Left ventricle myocardium inferior (tissue), 1 donor: ENCODE results near the gene DOCK4. TPM values are rescaled to one million over a fixed set of nuclear protein-coding genes. Genes with fewer than 3 reads are reported as not detected.

ENCODE experiments used
- DNase-seq: peaks from one replicate; pipeline ENCODE4 v3.0.0-alpha.2; 2020
- H3K27ac ChIP-seq: fragments of 200-600 bp; replicated peaks from 2 replicates; pipeline ENCODE4 v1.8.0; 2021
- H3K27me3 ChIP-seq: fragments of 200-600 bp; 2 replicates; pipeline ENCODE4 v1.8.0; 2021; ENCODE audit warnings: low read depth
- H3K36me3 ChIP-seq: fragments of 200-600 bp; 2 replicates; pipeline ENCODE4 v1.8.0; 2021
- H3K4me1 ChIP-seq: fragments of 200-600 bp; 2 replicates; pipeline ENCODE4 v1.8.0; 2021
- H3K4me3 ChIP-seq: fragments of 200-600 bp; 2 replicates; pipeline ENCODE4 v1.8.0; 2021; ENCODE audit warnings: mild to moderate bottlenecking, moderate library complexity
- H3K9me3 ChIP-seq: fragments of 200-600 bp; replicated peaks from 2 replicates; pipeline ENCODE4 v1.8.0; 2021
- intact Hi-C: fragments of 100-400 bp; cut with micrococcal nuclease; formaldehyde crosslinking; loops from one replicate; pipeline ENCODE4 v1.11.0; 2022
- total RNA-seq: library from RNA; stranded (reverse); fragmentation: NEBNext Ultra II Directional; extraction: Animal tissue kit (Norgen Biotek cat#: 25700); gene quantifications from one replicate; pipeline ENCODE4 v1.2.1, GENCODE V29; 2021
- TF ChIP-seq, protein P1 (sequence below): fragments of 200-600 bp; IDR thresholded peaks from 2 replicates; pipeline ENCODE4 v1.8.0; 2021; ENCODE audit warnings: antibody characterized with exemption, mild to moderate bottlenecking, borderline replicate concordance
- donor health status: DM: no; HTN: yes; CAD: no; lungs with severe emphysema.

The DOCK4 gene
- total RNA-seq, 1 donor from 2014 or later = 15.2 TPM

DNA sequence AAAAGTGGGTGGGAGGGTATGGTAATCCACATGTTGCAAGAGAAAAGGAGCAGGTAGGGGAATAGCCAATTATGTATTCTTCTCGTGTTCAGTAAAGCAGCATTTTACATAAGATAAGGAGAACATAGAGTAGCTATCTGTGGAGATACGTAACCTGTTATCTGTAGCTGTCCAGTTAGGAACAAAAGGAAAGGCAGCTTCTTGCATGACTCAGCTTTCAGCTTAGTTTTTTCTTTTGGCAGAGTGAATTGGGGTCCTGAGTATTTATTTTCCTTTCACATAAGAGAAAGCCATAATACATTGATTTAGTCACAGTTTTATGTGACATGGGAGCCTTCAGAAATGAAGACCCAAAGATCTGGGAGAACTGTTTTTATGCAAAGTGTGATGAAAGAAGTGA, 527.2 kb downstream of the DOCK4 start:
- intact Hi-C loops = no loop called here
- DNase-seq = no peak
- H3K9me3 ChIP-seq = no peaks in the 10 kb centered on the region
- TF ChIP-seq, protein P1, sequence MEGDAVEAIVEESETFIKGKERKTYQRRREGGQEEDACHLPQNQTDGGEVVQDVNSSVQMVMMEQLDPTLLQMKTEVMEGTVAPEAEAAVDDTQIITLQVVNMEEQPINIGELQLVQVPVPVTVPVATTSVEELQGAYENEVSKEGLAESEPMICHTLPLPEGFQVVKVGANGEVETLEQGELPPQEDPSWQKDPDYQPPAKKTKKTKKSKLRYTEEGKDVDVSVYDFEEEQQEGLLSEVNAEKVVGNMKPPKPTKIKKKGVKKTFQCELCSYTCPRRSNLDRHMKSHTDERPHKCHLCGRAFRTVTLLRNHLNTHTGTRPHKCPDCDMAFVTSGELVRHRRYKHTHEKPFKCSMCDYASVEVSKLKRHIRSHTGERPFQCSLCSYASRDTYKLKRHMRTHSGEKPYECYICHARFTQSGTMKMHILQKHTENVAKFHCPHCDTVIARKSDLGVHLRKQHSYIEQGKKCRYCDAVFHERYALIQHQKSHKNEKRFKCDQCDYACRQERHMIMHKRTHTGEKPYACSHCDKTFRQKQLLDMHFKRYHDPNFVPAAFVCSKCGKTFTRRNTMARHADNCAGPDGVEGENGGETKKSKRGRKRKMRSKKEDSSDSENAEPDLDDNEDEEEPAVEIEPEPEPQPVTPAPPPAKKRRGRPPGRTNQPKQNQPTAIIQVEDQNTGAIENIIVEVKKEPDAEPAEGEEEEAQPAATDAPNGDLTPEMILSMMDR = no peak
- no peaks in the 10 kb centered on the region for H3K4me1 ChIP-seq
- H3K27me3 ChIP-seq = no peaks in the 10 kb centered on the region
- no peak overlapping the region for H3K27ac ChIP-seq
- no peaks in the 10 kb centered on the region for H3K36me3 ChIP-seq
- H3K4me3 ChIP-seq = no peak overlapping the region

DNA sequence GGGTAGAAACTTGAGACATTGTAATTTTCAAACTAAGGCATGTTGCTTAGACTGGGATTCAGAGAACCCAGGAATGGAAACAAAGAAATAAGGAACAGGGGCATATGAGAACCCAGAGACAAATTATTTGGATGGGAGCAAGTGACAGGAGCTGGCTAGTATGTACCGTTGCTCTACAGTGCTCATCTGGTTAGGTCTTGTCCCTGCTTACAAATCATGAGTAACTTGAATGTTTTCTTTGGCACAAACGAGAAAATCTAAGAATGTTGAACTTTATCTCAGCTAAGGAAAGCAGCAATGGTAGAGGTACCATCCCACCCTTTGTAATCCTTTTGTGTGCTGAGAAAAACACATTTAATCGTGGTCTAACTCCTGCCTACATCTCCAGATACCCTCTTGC, 527.9 kb downstream of the DOCK4 start:
- TF ChIP-seq, protein P1 = no peak
- H3K4me1 ChIP-seq = no peaks in the 10 kb centered on the region
- no peak overlapping the region for H3K4me3 ChIP-seq
- DNase-seq = no peak
- H3K27ac ChIP-seq = no peak overlapping the region
- intact Hi-C loops = no loop called here
- no peaks in the 10 kb centered on the region for H3K36me3 ChIP-seq
- H3K9me3 ChIP-seq = no peaks in the 10 kb centered on the region
- peaks cover 4% of the 10 kb centered on the region for H3K27me3 ChIP-seq

DNA sequence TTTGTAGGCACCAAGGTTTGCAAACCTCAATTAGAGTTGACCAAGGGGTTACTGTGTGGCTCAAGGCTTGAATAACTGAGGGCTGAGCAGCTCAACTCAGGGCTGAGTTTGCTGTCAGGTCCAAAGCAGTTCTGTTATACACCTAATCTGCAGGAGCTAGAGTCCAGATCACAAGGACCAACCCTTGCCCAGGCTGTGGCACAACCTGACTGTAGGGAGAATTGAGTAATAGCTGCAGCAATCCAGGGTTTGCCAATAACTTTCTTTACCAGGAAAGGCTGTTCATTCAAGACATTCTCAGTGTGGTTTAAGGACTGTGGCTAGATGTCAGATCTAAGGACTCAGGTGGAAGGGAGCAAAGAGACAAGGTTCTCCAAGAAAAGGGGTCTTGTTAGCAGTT, 528.4 kb downstream of the DOCK4 start:
- intact Hi-C loops = no loop called here

DNA sequence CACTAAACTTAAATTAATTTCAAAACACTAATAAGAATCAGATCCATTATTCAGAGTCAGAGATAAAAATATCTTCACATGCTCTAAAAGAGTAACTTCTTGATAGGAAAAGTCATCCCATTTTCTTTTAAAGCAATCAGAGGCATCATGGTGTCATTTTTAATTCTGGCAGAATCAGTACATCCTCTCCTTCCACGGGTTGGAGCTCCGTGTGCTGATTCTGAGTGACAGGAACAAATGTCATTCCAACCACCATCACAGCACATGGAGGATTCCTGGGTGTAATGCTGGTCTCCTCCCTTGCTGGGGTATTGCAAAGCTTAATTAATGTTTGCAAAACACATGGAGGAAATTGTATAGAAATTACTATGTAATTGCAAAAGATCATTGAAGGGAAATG, 529.4 kb downstream of the DOCK4 start:
- TF ChIP-seq, protein P1 = no peak
- intact Hi-C loops = no loop called here
- Histone ChIP-seq H3K27ac (no peak overlapping the region), H3K4me1 (no peaks in the 10 kb centered on the region), H3K4me3 (no peak overlapping the region), H3K27me3 (peaks cover 6% of the 10 kb centered on the region), H3K9me3 (no peaks in the 10 kb centered on the region), H3K36me3 (no peaks in the 10 kb centered on the region)
- DNase-seq = no peak

More for the DNA sequence above, 528.4 kb downstream of the DOCK4 start:
- H3K4me3 ChIP-seq = no peak overlapping the region
- no peaks in the 10 kb centered on the region for H3K4me1 ChIP-seq
- TF ChIP-seq, protein P1 = no peak
- no peaks in the 10 kb centered on the region for H3K36me3 ChIP-seq
- DNase-seq = no peak
- no peak overlapping the region for H3K27ac ChIP-seq
- H3K27me3 ChIP-seq = peaks cover 6% of the 10 kb centered on the region
- H3K9me3 ChIP-seq = no peaks in the 10 kb centered on the region

Other genes with a start within 250 kb of the DOCK4 start
- gene ZNF277, start 296 bp upstream of the DOCK4 start, total RNA-seq = 14.6 TPM
- 24.6 TPM for gene IFRD1, start 244.1 kb upstream of the DOCK4 start, total RNA-seq